ENCODE results near the gene PLCXD1.
"Not testable (repeated sequence)": the region's sequence is repeated elsewhere in the genome, so short reads cannot be mapped to it uniquely, and the experiment has no call there.

Gene PLCXD1

DNA sequence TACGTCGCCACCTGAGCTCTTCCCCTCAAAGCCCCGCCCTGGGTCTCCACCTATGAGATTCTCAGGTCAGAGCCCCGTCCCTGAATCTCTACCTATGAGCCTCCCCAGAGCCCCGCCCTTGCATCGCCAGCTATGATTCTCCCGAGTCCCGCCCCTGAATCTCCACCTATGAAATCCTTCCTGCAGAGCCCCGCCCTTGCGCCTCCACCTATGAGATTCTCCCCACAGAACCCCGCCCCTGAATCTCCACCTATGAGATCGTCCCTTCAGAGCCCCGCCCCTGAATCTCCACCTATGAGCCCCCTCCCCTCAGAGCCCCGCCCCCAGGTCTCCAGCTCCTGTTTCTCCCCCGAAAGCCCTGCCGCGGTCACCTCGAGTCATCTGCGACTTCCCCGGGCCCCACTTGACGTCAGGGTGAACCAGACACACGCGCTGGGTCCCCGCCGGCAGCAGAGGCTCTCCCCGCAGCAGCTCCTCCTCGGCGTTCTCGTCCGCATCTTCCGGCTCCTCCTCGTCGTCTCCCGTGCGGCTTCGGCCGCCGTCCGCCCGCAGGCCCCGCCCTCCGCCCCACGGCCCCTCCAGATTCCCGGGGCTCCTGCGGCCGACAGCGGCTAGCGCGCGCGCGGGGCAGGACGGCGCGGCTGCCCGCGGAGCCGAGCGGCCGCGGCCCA, 37.0 kb downstream of the PLCXD1 start:
- DNase-seq, result peak; percentile 98

DNA sequence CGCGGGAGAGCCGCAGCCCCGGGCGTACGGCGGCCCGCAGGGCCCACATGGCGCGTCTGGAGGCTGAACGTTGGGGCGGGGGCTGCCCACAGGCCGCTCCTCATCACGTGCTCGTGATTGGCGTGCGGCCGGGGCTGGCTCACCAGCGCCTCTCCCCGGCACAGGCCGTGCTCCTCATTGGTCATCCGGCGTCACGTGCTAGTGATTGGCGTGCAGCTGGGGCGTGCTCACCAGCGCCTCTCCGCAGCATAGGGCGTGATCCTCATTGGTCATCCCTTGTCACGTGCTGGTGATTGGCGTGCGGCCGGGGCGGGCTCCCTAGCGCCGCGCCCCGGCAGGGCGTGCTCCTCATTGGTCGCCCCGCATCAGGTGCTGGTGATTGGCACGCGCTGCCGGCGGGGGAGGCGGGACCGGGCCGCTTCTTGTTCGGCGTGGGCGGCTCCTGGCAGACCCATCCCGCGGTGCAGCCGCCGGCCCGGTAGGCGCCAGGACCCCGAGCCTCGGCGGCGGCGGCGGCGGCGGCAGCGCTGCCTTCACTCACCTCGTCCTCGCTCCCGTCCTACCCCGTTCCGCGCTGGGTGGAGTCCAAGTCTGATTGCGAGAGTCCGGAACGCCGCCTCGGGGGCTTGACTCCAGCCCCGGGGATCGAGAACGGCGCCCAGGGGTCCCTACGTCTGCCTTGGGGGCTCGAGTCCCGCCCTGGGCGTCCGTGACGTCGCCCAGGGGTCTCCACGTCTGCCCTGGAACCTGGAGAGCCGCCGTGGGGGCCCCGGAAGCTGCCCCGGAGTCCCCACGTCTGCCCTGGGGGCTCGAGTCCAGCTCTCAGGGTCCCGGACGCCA, 37.8 kb downstream of the PLCXD1 start, which contains the start of gene GTPBP6:
Gene GTPBP6 (minus strand): TSS at position 58 of the 840 bp plus-strand sequence. CDS start 9 bp downstream, at position 49.
- peak; percentile 98 for DNase-seq

DNA sequence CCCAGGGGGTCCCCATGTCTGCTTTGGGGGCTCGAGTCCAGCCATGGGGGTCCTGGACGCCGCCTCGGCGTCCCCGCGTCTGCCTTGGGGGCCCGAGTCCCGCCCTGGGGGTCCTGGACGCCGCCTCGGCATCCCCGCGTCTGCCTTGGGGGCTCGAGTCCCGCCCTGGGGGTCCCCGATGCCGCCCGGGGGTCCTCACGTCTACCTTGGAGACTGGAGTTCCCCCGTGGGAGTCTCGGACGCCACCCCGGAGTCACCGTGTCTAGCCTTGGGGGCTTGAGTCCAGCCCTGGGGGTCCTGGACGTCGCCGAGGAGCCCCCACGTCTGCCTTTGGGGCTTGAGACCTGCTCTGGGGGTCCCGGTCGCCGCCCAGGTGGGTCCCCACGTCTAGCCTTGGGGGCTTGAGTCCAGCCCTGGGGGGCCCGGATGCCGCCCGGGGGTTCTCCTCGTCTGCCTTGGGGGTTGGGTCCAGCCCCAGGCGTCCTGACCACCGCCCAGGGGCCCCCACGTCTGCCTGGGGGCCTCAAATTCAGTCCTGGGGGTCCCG, 38.5 kb downstream of the PLCXD1 start:
- DNase-seq, result no peak

DNA sequence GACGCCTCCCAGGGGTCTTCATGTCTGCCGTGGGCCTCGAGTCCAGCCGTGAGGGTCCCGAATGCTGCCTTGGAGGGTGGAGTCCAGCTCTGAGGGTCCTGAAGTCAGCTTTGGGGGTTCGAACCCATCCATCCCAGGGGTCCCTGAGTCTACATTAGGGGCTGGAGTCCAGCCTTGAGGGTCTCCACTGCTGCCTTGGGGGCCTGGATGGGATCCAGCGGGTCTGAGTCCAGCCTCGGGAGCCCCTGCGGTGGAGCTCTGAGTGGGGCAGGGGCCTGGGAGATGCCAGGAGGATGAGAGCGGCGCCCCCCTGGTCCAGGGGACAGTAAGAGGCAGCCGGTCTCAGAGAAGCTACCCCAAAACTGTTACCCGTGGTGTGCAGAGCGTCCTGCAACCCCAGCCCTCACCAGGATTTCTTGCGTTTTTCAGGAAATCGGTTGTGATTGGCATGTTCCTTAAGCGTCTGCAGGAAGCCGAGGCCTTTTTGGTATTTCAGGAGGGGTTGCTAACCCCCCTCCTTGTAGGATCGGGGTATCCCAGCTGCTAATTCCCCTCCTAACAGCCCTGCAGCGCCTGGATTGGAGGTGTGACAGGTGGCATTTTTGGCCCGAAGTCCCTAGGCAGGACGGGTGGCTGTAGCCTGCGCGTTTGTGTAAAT, 39.1 kb downstream of the PLCXD1 start:
- DNase-seq, result no peak

DNA sequence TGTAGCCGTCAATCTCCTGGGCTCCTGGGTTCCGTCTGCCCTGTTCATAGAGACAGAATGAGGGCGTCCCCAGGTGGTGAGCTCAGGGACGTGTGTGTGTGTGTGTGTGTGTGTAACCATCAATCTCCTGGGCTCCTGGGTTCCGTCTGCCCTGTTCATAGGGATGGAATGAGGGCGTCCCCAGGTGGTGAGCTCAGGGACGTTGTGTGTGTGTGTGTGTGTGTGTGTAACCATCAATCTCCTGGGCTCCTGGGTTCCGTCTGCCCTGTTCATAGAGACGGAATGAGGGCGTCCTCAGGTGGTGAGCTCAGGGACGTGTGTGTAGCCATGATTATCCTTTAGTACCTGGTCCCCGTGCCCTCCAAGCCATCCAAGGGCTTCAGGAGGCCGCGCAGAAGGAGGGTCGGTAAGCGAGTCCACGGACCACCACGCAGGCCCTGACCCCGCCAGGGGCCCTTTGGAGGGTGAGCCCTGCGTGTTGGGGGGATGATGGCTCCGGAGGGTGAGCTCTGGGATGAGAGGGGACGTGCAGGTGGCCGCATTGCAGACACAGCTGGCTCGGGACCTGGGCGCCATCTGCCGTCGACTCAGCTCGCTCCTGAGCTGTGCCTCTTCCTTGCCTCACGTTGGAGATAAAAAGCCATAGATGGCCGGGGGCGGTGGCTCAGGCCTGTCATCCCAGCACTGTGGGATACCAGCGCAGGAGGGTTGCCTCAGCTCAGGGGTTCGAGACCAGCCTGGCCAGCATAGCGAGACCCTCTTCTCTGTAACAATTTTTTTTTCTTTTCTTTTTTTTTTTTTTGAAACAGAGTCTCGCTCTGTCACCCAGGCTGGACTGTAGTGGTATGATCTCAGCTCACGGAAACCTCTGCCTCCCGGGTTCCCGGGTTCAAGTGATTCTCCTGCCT, 42.8 kb downstream of the PLCXD1 start:
- DNase-seq, result no peak

DNA sequence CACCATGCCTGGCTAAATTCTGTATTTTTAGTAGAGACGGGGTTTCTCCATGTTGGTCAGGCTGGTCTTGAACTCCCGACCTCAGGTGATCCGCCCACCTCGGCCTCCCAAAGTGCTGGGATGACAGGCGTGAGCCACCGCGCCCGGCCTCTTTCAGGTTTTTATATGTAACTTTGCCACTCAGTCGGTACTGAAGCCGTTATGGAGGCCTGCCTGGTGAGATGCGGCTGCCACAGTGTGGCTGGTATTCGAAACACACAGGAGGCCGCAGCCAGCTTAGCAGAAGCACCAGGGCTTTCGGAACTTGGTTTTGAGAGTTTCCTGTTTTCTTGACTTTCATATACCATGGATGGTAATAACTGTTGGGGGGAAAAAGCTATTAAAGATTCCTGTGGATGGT, 43.5 kb downstream of the PLCXD1 start:
- DNase-seq, result not testable (repeated sequence)

DNA sequence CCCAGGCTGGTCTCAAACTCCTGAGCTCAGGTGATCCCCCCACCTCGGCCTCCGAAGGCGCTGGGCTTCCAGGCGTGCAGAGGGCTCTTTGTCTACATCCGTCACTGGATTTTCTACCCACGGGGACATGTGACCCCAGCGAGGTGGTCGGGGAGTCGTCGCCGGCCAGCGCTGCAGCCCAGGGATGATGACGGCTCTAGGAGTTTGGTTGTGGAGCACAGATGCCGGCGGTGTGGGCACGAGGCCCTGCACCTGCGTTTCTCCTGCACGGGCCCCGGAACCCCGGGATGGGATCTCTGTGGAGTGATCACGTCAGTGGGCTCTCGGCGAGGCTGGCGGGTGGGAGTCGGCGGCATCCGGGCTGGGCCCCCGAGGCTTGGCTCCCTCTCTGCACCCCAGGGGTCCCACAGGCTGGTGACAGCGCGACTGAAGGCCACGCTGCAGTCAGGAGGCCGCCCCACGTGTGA, 46.5 kb downstream of the PLCXD1 start:
- no peak for DNase-seq

DNA sequence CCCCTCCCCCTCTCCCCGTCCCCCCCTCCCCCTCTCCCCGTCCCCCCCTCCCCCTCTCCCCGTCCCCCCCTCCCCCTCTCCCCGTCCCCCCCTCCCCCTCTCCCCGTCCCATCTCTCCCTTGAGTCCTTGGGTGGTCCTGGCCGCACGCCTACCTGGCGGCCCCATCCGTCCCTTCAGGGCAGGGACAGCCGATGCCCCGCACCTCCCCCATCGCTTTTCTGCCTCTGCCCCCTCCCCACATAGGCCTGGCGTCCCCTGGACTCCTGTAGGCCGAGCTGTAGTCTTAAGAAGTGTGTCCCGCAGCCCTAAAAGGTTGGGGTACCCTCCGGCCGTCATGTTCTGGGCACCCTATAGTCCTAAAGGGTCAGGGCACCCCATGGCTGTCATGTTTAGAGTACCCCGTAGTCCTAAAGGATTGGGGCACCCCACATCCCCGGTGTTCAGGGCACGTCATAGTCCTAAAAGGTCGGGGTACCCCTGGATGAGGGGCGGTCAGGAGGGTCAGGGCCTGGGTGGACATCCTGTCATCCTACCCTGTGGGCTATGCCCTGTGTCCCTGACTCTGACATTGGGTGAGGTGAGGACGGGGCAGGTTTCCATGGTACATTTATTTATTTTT, 48.2 kb downstream of the PLCXD1 start:
- no peak for DNase-seq

DNA sequence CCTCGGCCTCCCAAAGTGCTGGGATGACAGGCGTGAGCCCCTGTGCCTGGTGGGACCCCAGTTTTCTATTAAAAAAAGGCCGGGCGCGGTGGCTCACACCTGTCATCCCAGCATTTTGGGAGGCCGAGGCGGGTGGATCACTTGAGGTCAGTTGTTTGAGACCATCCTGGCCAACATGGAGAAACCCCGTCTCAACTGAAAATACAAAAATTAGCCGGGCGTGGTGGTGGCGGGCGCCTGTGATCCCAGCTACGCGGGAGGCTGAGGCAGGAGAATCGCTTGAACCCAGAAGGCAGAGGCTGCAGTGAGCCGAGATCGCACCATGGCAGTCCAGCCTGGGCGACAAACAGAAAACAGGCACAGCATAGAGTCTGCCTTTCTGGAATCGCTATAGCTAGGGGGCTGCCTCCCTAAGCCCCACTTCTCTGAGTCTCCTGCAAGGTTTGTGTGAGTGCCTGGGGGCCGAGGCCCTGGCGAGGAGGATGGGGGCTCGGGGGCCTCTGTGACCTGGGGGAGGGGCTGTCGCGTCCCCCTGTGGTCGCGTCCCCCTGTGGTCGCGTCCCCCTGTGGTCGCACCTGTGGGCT, 49.1 kb downstream of the PLCXD1 start:
- not testable (repeated sequence) for DNase-seq

DNA sequence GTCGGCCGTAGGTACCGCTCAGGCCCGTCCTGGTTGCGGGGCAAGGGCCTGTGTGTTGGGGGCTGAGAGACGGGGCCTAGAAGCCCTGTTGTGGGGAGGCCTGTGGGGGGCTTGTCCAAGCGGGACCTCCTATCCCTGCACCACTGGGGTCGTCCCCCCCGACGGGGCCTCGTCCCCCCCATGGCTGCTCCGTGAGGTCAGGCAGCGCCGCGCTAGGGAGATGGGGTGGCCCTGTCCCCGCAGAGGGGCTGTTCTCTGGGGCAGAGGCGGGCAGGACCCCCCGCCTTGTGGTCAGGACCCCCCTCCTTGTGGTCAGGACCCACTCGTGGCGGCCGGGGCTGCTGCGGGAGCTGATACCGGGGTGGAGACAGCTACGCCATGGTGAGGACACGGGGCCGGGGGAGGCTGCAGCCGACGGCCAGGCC, 49.6 kb downstream of the PLCXD1 start:
- no peak for DNase-seq

DNA sequence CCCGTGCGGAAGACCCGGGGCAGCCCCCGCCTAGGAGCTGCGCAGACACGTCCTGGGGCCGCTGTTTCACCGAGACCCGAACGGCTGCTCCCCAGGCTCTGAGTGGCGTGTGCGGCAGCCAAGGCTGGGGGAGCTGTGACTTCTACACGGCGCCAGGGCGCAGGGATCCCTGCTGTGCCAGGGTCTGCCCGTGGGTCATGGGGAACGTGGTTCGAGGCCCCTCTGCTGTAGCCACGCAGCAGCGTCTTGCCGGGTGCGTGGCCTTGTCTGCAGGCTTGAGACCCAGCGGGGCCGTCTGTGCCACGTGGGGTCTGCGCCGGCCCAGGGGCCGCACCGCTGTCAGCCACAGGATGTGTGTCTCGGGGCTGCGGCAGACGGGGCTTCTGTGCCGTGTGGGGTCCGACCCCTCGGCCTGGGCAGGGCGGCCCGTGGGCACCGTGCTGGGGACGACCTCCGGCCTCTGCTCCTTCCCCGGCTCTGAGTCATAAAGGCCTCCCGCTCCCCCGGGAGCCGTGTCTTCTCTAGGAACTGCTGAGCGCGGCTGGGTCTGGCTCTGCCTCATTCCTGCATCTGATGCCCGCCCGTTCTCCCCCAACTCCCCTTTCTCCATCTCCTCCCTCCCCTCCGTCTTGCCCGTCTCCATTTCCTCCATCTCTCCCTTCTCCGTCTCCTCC, 50.1 kb downstream of the PLCXD1 start:
- DNase-seq, result no peak

DNA sequence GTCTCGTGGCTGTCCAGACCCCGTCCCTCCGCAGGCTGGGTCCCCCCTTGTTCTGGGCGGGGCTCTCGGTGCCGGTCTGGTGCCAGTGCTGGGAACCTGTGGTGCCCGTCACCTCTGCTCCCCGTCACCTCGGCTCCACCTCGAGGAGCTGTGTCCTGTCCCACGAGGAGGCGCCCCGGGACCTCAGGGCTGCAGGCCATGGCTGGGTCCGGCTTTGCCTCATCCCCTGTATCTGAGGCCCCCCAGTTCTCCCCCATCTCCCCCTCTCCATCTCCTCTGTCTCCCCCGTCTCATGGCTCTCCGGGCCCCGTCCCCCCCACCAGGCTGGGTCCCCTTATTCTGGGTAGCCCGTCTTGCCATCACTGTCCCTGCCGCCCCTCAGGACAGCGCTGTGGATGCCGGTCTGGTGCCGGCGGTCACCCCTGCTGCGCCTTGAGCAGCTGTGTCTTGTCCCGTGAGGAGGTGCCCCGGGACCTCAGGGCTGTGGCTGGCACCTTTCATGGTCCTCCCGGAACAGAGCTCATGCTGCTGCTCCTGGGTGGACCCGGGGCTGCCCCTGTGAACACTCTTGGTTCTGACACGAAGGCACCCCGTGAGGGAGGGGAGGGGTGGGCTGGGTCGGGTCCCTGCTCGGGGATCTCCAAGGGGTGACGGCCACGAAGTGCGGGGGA, 50.8 kb downstream of the PLCXD1 start:
- no peak for DNase-seq

DNA sequence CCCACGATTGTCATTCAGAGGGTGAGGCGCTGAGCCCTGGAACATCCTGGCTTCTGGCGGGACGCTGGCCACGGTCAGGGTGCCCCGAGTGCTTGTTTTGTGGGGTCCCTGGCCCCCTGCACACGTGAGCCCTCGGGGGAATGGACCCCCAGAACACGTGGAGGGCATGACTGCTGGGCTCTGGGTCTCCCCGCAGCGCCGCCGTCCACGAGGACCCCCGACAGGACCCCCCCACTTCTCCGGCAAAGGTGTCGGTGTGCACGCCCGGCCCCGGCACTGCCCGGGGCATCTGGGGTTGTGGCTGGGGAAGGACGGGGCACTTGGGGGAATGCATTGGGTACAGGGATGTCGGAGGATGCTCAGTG, 51.3 kb downstream of the PLCXD1 start:
- DNase-seq, result no peak

DNA sequence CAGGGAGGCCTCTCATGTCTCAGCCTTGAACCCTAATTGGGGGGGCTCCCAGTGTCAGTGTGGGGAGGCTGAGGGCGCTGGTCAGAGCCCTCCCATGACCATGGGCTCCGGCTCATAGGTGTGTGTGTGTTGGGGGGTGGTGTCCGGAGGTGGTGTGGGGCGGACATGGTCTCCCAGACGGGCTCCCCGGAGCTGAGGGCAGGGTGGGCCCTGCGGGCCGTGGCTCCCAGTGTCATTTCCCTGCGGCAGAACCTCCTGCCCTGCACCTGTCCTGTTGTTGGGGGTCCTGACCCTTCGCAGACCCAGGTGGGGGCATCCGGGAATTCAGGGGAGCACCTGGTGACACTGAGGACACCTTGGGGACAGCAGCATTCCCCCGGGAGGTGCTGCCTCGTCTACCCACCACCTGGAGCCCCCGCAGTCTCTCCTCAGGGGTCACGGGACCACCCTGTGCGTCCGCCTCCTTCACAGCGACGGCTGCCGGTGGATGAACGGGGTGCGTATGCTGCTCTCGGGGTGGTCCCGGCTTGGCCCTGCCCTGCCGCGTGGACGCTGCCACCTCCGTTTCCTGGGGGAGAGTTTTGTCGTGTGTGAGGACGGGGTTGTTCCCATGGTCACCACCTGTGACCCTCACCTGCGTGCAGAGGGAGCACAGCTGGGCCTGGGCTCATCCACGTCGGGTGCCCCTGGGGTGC, 51.9 kb downstream of the PLCXD1 start:
- no peak for DNase-seq

DNA sequence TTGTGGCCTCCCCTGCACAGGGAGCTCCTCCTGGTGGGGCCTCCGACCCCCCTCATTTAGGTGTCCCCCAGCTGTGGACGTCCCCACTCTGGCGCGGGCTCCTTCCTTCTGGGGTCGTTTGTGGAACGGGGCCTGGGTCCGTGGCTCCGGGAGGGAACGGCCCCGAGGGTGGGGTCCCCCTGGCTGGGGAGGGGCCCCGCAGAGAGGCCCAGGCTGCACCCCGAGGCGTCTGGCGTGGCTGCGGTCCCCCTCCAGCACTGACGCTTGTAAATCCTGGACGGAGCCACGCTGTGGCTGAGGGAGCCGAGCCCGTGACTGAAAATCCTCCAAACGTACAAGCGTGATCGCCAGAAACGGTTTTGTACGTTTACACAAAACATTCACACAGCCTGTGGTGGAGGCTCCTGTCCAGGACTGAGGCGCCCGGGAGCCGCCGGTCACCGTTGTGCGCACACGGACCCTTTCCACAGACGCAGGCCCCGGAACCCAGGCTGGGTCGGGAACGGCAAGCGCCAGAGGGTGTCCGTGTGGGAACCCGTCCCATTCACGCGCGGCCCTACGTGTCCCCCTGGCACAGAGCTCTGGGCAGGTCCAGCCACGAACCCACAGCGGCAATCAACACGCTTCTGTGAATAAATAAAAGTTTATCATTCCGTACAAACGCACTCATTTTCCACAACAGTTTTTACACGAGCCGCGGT, 52.6 kb downstream of the PLCXD1 start:
- no peak for DNase-seq

DNA sequence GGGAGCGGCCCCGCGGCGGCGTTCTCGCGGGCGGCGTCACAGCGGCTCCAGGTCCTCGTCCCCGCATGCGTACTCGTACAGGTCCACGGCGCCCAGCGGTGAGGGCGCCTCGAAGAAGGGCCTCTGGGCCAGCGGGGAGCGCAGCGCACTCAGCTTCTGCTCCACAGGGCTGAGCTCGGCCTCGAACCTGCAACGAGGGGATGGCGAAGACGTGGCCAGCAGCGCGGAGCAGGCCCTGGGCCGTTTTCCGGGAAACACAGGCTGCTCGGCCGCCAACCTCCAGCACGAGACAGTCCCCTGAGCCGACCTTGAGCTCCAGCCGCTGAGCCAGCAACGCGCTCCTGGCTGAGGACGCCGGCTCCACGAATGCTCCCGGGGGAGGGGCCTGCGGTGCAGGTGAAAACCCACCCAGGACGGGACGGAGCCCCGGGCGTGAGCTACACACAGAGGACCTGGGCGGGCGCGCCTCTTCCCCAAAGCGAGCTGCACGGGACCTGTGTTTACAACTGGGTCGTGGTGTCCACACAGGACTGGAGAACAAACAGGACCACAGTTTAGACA, 53.2 kb downstream of the PLCXD1 start:
- no peak for DNase-seq

DNA sequence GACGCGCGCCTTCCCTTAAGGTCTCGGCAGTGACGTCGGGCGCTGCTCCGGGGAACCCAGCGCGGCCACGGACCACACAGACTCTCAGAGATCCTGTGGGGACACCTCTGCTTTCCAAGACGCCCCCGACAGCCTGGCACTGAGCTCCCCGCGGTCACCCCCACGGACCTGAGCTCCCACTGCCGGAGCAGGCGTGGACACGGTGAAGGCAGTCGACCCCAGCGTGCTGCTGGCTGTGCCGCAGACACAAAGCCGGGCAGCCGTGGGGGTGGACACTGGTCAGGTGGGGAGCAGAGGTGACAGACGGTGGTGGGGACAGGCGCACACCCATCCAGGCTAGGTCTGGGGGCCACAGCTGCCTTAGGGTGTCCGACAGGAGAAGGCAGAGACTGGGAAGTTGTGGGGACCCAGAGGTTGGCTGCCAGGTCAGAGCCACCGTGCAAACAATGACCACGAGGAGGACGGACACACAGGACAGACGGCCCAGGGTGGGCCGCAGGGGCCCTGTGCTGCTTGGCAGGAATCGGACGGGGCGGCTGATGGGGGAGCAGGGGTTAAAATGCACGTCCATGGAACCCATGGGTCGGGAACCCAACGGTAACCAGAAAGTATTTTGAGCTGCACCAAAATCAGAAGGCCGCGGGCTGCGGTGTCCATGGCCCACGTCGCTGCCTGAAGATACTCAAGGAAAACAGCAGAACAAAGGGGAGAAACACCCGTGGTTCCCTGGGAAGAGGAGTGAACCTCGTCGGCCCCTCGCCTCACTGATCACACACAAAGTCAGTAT, 54.0 kb downstream of the PLCXD1 start:
- DNase-seq, result no peak

DNA sequence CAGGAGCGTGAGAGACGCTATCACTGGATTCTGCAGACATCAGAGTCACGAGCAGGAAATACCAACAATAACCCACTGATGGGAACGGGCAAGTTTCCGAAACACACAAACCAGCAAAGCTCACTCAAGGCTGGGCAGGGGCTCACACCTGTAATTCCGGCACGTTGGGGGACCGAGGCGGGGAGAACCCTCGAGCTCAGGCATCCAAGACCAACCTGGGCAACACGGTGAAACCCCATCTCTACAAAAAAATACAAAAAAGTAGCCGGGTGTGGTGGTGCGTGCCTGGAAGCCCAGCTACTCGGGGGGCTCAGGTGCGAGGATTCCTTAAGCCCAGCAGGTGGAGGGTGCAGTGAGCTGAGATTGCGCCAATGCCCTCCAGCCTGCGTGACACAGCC, 54.6 kb downstream of the PLCXD1 start:
- DNase-seq, result no peak

Data from stimulated activated CD8-positive, alpha-beta memory T cell treated with anti-CD3 and anti-CD28 coated beads, Interleukin-4, amount 100 ng/mL, for 48 hours (primary cell).